PC-9 (cell line): ENCODE data around the gene KIDINS220.

Experiments used
- EZH2 ChIP-seq: fragments of 200-600 bp; sonication (generic); IDR thresholded peaks from 2 replicates; pipeline ENCODE4 v1.8.0; 2017; ENCODE audit warnings: antibody characterized with exemption, low read depth
- TF ChIP-seq, protein P1 (sequence below): fragments of 200-600 bp; sonication (generic); conservative IDR thresholded peaks from 2 replicates; pipeline ENCODE4 v1.6.1; 2017; ENCODE audit warnings: mixed run types, antibody characterized with exemption, mild to moderate bottlenecking, moderate library complexity

- TF ChIP-seq, protein P1, sequence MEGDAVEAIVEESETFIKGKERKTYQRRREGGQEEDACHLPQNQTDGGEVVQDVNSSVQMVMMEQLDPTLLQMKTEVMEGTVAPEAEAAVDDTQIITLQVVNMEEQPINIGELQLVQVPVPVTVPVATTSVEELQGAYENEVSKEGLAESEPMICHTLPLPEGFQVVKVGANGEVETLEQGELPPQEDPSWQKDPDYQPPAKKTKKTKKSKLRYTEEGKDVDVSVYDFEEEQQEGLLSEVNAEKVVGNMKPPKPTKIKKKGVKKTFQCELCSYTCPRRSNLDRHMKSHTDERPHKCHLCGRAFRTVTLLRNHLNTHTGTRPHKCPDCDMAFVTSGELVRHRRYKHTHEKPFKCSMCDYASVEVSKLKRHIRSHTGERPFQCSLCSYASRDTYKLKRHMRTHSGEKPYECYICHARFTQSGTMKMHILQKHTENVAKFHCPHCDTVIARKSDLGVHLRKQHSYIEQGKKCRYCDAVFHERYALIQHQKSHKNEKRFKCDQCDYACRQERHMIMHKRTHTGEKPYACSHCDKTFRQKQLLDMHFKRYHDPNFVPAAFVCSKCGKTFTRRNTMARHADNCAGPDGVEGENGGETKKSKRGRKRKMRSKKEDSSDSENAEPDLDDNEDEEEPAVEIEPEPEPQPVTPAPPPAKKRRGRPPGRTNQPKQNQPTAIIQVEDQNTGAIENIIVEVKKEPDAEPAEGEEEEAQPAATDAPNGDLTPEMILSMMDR, result no peak
- no peak for TF ChIP-seq EZH2
Measured at GRCh38 chr2:8858910-8859309, 21.5 kb upstream of the KIDINS220 start.
